MM.1S (cell line): ENCODE results near the gene TMEM117.

Source experiments
- DNase-seq: peaks from one replicate; pipeline ENCODE4 v3.0.0-alpha.2; 2015
- H2AFZ ChIP-seq: fragments of 300-600 bp; sonication (generic); 2 replicates; pipeline ENCODE4 v1.6.0; 2016; ENCODE audit warnings: antibody characterized with exemption, low read length
- H3F3A ChIP-seq: fragments of 300-600 bp; sonication (generic); 2 replicates; pipeline ENCODE4 v1.6.1; 2016; ENCODE audit warnings: mild to moderate bottlenecking, antibody characterized with exemption, low read length, moderate library complexity, mixed read lengths; ENCODE audit not compliant: insufficient read depth
- H3K27ac ChIP-seq: fragments of 300-600 bp; sonication (generic); 2 replicates; pipeline ENCODE4 v1.5.1; 2016; ENCODE audit warnings: mild to moderate bottlenecking, low read length
- H3K27me3 ChIP-seq: fragments of 300-600 bp; sonication (generic); replicated peaks from 2 replicates; pipeline ENCODE4 v1.6.0; 2016; ENCODE audit warnings: low read length; ENCODE audit not compliant: insufficient read depth
- H3K36me3 ChIP-seq: fragments of 300-600 bp; sonication (generic); replicated peaks from 2 replicates; pipeline ENCODE4 v1.6.1; 2016; ENCODE audit warnings: mild to moderate bottlenecking, low read length, mixed read lengths; ENCODE audit not compliant: insufficient read depth
- H3K4me1 ChIP-seq: fragments of 300-600 bp; sonication (generic); 2 replicates; pipeline ENCODE4 v1.6.1; 2016; ENCODE audit warnings: low read length, mixed read lengths
- H3K4me2 ChIP-seq: fragments of 300-600 bp; sonication (generic); 2 replicates; pipeline ENCODE4 v1.6.0; 2016; ENCODE audit warnings: low read depth, low read length
- H3K4me3 ChIP-seq: fragments of 300-600 bp; sonication (generic); 2 replicates; pipeline ENCODE4 v1.5.1; 2016; ENCODE audit warnings: low read length, mixed read lengths
- H3K79me2 ChIP-seq: fragments of 300-600 bp; sonication (generic); 2 replicates; pipeline ENCODE4 v1.6.1; 2016; ENCODE audit warnings: mixed run types, low read length, mixed read lengths
- H3K9ac ChIP-seq: fragments of 300-600 bp; sonication (generic); 2 replicates; pipeline ENCODE4 v1.6.1; 2016; ENCODE audit warnings: low read length, mixed read lengths
- H3K9me2 ChIP-seq: fragments of 300-600 bp; sonication (generic); replicated peaks from 2 replicates; pipeline ENCODE4 v1.6.1; 2016; ENCODE audit warnings: mild to moderate bottlenecking, low read length, mixed read lengths; ENCODE audit not compliant: insufficient read depth
- H3K9me3 ChIP-seq: fragments of 300-600 bp; sonication (generic); replicated peaks from 2 replicates; pipeline ENCODE4 v1.6.1; 2016; ENCODE audit warnings: mild to moderate bottlenecking, low read length, mixed read lengths; ENCODE audit not compliant: insufficient read depth
- H4K20me1 ChIP-seq: fragments of 300-600 bp; sonication (generic); 2 replicates; pipeline ENCODE4 v1.6.1; 2016; ENCODE audit warnings: mild to moderate bottlenecking, low read length, moderate library complexity, mixed read lengths; ENCODE audit not compliant: insufficient read depth
- EZH2 ChIP-seq: fragments of 300-600 bp; sonication (generic); optimal IDR thresholded peaks from 2 replicates; pipeline ENCODE3; 2017; ENCODE audit warnings: low read depth, mild to moderate bottlenecking, antibody characterized with exemption, low read length, mixed read lengths
- EZH2phosphoT487 ChIP-seq: fragments of 300-600 bp; sonication (generic); IDR thresholded peaks from 2 replicates; pipeline ENCODE4 v1.6.1; 2018; ENCODE audit warnings: antibody characterized with exemption, low read length
- TF ChIP-seq, protein P1 (sequence below): fragments of 300-600 bp; sonication (generic); IDR thresholded peaks from 2 replicates; pipeline ENCODE4 v1.5.1; 2016; ENCODE audit warnings: antibody characterized with exemption, low read length, mixed read lengths

TMEM117 gene

DNA sequence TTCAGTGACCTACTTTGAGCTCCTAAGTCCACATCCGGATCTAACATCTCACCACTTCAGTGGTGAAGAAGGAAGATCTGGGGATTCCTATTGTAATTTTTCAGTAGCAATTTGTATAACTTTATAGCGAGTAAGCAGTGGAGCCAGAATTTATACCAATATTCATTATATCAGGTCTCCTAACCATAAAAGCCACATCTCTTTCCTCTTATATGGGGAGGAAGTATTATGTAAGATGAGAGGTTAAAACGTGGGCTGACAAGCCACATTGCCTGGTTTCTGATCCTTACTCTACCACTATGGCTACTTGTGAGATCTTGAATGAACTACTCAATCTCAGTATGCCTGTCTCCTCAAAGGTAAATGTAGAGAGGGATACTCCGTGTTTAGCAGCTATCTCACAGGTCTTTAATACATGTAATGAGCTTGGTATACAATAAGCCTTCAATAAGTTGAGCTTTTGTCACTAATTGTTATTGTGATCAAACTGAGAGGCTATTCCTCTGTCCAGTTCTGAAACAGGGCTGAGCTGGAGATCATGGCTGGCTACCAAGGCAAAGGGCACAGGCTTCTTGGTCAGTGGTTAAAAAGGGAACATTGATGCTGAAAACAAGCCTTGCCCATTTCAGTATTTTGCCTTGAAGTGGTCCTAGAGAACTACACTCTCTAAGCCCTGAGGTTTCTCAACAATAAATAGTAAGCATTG lies 3.3 kb upstream of the TMEM117 start:
- H3K4me1 ChIP-seq, result peaks cover 6% of the 10 kb centered on the region; the same call in 1 of the 2 replicates
- no peak for TF ChIP-seq EZH2phosphoT487
- TF ChIP-seq, protein P1, sequence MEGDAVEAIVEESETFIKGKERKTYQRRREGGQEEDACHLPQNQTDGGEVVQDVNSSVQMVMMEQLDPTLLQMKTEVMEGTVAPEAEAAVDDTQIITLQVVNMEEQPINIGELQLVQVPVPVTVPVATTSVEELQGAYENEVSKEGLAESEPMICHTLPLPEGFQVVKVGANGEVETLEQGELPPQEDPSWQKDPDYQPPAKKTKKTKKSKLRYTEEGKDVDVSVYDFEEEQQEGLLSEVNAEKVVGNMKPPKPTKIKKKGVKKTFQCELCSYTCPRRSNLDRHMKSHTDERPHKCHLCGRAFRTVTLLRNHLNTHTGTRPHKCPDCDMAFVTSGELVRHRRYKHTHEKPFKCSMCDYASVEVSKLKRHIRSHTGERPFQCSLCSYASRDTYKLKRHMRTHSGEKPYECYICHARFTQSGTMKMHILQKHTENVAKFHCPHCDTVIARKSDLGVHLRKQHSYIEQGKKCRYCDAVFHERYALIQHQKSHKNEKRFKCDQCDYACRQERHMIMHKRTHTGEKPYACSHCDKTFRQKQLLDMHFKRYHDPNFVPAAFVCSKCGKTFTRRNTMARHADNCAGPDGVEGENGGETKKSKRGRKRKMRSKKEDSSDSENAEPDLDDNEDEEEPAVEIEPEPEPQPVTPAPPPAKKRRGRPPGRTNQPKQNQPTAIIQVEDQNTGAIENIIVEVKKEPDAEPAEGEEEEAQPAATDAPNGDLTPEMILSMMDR, result no peak
- no peak for TF ChIP-seq EZH2
- H3K9ac ChIP-seq, result no peak overlapping the region
- no peak overlapping the region for H3K4me3 ChIP-seq
- no peaks in the 10 kb centered on the region for H3K36me3 ChIP-seq
- no peaks in the 10 kb centered on the region for H3K9me2 ChIP-seq
- H3K79me2 ChIP-seq, result peaks cover 7% of the 10 kb centered on the region; the same call in 1 of the 2 replicates
- H2AFZ ChIP-seq, result no peak overlapping the region
- H3K27me3 ChIP-seq, result no peaks in the 10 kb centered on the region
- no peak for DNase-seq
- no peak overlapping the region for H3K4me2 ChIP-seq
- H4K20me1 ChIP-seq, result no peaks in the 10 kb centered on the region
- no peaks in the 10 kb centered on the region for H3K9me3 ChIP-seq
- no peaks in the 10 kb centered on the region; the same call in 1 of the 2 replicates for H3F3A ChIP-seq
- H3K27ac ChIP-seq, result no peak overlapping the region

DNA sequence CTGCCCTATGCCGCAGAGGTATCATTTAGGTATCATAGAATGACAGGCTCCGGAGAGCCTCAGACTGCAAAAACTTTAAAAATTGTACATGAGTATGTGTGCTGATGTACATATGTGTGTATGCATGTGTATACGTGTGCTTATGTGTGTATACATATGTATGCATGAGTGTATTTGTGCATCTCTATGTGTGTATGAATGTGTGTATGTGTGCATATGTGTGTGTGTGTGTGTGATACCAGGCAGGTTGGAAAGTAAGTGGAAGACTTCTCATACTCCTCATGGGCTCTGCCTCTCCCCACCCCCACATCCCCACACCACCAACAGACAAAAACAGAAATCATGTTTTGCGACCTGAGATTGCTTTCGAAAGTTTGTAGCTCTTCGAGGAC lies 621 bp upstream of the TMEM117 start:
- peak overlapping the region; percentile 43 for H3K9ac ChIP-seq
- peaks cover 7% of the 10 kb centered on the region; the same call in 1 of the 2 replicates for H3K79me2 ChIP-seq
- peak; percentile 20 for DNase-seq
- H4K20me1 ChIP-seq, result no peaks in the 10 kb centered on the region
- H3K9me2 ChIP-seq, result no peaks in the 10 kb centered on the region
- no peak for TF ChIP-seq EZH2
- no peak for TF ChIP-seq EZH2phosphoT487
- TF ChIP-seq, protein P1, result no peak
- peak overlapping the region; percentile 72 for H2AFZ ChIP-seq
- no peaks in the 10 kb centered on the region for H3K9me3 ChIP-seq
- H3K4me2 ChIP-seq, result peak overlapping the region; percentile 75
- H3F3A ChIP-seq, result no peaks in the 10 kb centered on the region; the same call in 1 of the 2 replicates
- no peaks in the 10 kb centered on the region for H3K27me3 ChIP-seq
- H3K27ac ChIP-seq, result peak overlapping the region; percentile 61; the same call in 1 of the 2 replicates
- peak overlapping the region; percentile 73 for H3K4me3 ChIP-seq
- H3K4me1 ChIP-seq, result peaks cover 6% of the 10 kb centered on the region; the same call in 1 of the 2 replicates
- no peaks in the 10 kb centered on the region for H3K36me3 ChIP-seq

DNA sequence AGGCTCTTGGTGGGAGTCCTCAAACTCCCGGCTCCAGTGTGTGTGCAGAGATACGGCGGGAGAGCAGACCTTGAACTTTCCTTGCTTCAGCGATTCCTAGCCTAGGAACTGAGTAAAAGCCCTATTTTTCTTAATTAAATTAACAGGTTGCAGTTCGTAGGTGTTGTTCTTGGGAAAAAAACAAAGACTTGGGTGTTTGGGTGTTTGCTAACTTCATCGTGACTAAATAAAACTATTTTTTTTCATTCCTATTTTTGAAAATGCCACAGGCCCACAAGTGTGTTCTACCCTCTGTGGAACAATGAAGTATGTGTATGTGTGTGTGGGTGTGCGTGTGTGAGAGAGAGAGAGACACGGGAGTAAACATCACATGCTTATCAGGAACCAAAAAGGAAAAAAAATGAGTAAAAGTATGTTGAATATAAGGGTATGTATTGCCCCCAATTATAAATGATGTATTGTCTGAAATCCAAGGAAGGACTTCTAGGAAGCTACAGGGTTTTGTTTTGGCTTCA lies 651 bp downstream of the TMEM117 start:
- Histone ChIP-seq H3K9me3 (no peaks in the 10 kb centered on the region), H2AFZ (peak overlapping the region; percentile 92), H3K27ac (peak overlapping the region; percentile 61; the same call in 1 of the 2 replicates), H3K9ac (peak overlapping the region; percentile 79), H3F3A (no peaks in the 10 kb centered on the region; the same call in 1 of the 2 replicates), H3K27me3 (no peaks in the 10 kb centered on the region), H4K20me1 (no peaks in the 10 kb centered on the region), H3K4me1 (peaks cover 6% of the 10 kb centered on the region; the same call in 1 of the 2 replicates), H3K79me2 (peaks cover 7% of the 10 kb centered on the region; the same call in 1 of the 2 replicates), H3K36me3 (no peaks in the 10 kb centered on the region), H3K9me2 (no peaks in the 10 kb centered on the region), H3K4me3 (peak overlapping the region; percentile 73), H3K4me2 (peak overlapping the region; percentile 90)
- TF ChIP-seq EZH2, result no peak
- TF ChIP-seq, protein P1, result no peak
- peak; percentile 8 for DNase-seq
